GM21717 (cell line): ENCODE results near the gene LGALS1.
"Not testable (repeated sequence)": the region's sequence is repeated elsewhere in the genome, so short reads cannot be mapped to it uniquely, and the experiment has no call there.

Experiments
- ATAC-seq: cut with Tn5 transposase; IDR thresholded peaks from one replicate; pipeline ENCODE4 v1.9.1; 2021; ENCODE audit warnings: mild to moderate bottlenecking, moderate library complexity; ENCODE audit not compliant: unreplicated experiment

LGALS1 gene

GRCh38 chr22:37686002-37686982 is 10.9 kb downstream of the LGALS1 start, which contains the start of gene NOL12:
Gene NOL12 (plus strand): TSS chr22:37686343. CDS start chr22:37686393, 50 bp downstream.
- ATAC-seq, result peak; percentile 51

DNA sequence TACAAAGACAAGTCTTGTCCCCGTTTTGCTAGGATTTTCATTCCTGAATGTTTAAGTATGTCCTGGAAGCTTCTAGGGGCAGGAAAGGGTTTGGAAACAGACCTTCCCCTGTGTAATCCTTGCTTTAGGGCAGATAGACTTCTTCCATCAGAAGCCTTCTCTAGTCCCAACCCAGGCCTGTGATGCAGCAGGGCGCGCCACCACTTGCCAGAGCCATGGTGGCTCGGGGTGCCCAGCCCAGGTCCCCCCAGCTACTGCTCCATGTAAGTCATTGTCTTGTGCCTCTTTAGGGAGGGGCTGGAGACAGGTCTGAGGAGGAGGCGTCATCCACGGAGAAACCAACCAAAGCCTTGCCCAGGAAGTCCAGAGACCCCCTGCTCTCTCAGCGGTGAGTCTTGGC is 15.0 kb downstream of the LGALS1 start:
- ATAC-seq, result no peak

- no peak for ATAC-seq
Measured at GRCh38 chr22:37690901-37691504, 15.6 kb downstream of the LGALS1 start.

- no peak for ATAC-seq
Measured at GRCh38 chr22:37692627-37693285, 17.3 kb downstream of the LGALS1 start.

DNA sequence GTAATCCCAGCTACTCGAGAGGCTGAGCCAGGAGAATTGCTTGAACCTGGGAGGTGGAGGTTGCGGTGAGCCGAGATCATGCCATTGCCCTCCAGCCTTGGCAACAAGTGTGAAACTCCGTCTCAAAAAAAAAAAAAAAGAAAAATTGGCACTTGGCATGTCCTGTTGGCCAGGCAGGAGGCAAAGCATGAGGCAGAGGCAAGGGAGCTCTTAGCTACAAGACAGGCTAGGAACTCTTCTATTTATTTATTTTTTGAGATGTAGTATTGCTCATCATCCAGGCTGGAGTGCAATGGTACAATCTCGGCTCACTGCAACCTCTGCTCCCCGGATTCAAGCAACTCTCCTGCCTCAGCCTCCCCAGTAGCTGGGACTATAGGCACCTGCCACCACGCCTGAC is 18.7 kb downstream of the LGALS1 start:
- ATAC-seq, result not testable (repeated sequence)

DNA sequence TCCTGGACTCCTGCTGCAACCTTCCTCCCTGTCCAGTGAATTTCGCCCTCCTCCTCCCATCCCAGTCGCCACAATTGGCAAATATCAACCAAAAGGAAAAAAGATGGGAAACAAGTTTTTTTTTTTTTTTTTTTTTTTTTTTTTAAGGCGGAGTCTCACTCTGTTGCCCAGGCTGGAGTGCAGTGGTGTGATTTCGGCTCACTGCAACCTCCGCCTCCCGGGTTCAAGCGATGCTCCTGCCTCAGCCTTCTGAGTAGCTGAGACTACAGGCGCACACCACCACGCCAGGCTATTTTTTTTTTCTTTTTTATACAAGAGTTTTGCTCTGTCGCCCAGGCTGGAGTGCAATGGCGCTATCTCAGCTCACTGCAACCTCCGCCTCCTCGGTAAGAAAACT is 20.8 kb downstream of the LGALS1 start:
- ATAC-seq, result not testable (repeated sequence)

- ATAC-seq, result no peak
Measured at GRCh38 chr22:37696657-37697537, 21.5 kb downstream of the LGALS1 start, which contains the start of gene TRIOBP. Gene TRIOBP (plus strand): TSS chr22:37697048. CDS start chr22:37701366, 4,318 bp downstream.

DNA sequence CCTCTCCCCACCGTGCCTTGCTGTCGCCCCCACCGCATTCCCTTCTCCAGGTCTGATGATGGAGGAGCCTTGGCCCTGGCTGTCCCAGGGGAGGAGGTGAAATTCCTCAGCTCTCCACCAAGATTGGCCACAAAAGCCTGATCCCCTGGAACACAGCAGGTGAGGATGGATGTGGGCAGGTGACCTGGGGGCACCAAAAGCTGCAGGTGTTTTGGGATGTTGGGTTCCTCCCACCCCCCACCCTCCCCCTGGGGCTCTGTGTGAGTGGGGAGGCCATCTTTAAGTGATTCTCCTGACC is 22.1 kb downstream of the LGALS1 start:
- no peak for ATAC-seq

DNA sequence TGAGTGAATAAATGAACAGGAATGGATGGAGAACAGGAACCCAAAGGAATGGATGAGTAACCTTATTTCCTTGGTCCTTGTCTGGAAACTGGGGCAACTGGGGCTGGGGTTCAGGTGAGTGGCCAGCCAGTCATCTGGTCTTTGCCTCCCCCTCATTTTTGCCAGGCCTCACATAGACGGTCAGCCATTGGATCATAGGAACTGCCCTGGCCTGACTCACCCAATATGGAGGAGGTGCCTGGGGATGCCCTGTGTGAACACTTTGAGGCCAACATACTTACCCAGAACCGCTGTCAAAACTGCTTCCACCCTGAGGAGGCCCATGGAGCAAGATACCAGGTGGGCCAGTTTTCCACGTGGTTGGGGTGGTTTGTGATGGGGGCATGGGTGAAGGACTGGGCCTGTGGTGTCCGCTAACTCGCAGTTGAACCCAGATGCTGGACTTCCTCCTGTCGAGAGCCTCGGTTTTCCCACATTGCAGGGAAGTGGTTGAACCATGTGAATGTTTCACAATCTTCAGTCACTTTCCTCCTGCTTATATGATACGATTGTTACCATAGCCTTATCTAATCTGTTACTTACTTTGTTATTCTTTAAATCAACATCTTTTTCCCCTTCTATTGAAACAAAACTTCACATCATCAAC is 25.8 kb downstream of the LGALS1 start:
- ATAC-seq, result no peak

DNA sequence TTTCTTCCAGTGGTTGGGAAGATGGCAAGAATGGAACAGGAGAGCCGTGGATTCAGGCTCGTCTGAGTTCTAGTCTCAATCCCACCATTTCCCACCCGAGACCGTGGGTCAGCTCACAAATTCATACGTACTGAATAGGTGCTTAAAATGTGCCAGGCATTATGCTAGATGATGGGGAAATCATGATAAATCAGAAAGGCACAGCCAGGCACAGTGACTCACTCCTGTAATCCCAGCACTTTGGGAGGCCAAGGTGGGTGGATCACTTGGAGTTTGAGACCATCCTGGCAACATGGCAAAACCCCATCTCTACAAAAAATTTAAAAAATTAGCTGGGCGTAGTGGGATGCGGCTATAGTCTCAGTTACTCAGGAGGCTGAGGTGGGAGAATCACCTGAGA is 28.5 kb downstream of the LGALS1 start:
- ATAC-seq, result no peak

DNA sequence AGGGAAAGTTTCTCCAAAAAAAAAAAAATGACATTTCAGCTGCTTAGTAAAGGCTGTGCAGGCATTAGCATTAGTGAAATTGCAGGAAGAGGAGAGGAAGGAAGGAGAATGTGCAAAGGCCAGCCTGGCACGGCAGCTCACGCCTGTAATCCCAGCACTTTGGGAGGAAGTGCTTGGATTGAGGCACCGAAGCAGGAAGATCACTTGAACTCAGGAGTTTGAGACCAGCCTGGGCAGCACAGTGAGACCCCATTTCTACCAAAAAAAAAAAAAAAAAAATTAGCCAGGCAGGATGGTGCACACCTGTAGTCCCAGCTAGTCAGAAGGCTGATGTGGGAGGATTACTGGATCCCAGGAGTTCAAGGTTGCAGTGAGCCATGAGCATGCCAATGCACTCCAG is 29.2 kb downstream of the LGALS1 start:
- ATAC-seq, result no peak

- ATAC-seq, result no peak
Measured at GRCh38 chr22:37705205-37705604, 29.8 kb downstream of the LGALS1 start.

DNA sequence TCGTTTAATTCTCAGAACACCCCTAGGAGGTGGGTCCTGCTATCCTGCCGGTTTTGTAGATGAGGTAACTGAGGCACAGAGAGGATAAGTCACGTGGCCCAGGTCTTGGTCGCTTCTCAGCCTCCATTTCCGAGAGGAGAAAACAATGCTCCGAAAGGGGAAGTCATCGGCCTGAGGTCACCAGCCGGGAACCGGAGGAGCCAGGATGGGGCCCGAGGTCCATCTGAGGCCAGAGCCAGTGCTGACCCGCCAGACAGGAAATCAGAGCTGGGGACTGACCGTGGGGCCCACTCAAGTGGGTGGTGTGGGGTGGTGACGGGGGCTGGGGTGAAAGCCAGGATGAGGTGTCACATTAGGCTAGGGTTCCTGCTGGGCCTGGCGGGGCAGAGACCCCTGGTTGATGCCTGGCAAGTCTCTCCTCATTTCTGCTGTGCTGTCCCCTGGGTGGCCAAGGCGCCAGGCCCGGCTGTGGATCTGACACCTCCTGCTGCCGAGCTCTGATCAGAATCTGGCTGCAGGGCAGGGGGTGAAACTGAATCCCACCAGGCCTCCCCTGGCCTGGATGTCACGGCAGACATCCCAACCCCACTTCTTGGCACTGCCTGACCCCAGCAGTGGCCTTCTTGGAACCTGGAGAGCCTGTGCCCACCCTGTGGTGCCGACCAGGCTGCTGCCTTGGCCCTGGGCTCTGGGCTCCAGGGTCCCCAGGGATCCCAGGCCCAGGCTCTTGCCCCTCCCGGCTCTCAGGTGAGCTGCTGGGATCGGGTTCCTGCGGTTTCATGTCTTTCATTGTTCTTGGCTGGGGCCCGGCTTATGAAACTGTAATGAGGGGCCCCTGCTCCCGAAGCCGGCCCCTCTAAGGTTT is 33.4 kb downstream of the LGALS1 start:
- no peak for ATAC-seq

- no peak for ATAC-seq
Measured at GRCh38 chr22:37709445-37709765, 34.0 kb downstream of the LGALS1 start.

GRCh38 chr22:37710675-37711074 is 35.2 kb downstream of the LGALS1 start:
- ATAC-seq, result no peak

- ATAC-seq, result no peak
Measured at GRCh38 chr22:37711490-37711889, 36.1 kb downstream of the LGALS1 start.

GRCh38 chr22:37713761-37714160 is 38.3 kb downstream of the LGALS1 start:
- ATAC-seq, result no peak

- ATAC-seq, result no peak
Measured at GRCh38 chr22:37714634-37715033, 39.2 kb downstream of the LGALS1 start.

DNA sequence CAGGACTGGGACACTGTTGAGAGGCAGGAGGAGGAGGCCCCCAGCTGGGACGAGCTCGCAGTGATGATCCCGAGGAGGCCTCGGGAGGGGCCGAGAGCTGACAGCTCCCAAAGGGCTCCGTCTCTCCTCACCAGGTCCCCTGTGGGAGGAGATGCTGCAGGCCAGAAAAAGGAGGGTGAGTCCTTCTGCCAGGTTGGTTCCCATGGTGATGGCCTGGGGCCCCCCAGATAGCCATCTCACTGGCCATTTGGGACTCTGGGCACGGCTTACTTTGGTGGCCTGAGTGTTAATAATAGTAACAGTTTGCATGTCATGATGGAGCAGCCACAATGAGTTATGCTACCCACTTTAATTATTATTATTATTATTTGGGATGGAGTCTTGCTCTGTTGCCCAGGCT is 40.3 kb downstream of the LGALS1 start:
- ATAC-seq, result no peak
